Measurements from ENCODE around the gene ARHGEF10L.
"Not testable (repeated sequence)": the region's sequence is repeated elsewhere in the genome, so short reads cannot be mapped to it uniquely, and the experiment has no call there.

ARHGEF10L gene

DNA sequence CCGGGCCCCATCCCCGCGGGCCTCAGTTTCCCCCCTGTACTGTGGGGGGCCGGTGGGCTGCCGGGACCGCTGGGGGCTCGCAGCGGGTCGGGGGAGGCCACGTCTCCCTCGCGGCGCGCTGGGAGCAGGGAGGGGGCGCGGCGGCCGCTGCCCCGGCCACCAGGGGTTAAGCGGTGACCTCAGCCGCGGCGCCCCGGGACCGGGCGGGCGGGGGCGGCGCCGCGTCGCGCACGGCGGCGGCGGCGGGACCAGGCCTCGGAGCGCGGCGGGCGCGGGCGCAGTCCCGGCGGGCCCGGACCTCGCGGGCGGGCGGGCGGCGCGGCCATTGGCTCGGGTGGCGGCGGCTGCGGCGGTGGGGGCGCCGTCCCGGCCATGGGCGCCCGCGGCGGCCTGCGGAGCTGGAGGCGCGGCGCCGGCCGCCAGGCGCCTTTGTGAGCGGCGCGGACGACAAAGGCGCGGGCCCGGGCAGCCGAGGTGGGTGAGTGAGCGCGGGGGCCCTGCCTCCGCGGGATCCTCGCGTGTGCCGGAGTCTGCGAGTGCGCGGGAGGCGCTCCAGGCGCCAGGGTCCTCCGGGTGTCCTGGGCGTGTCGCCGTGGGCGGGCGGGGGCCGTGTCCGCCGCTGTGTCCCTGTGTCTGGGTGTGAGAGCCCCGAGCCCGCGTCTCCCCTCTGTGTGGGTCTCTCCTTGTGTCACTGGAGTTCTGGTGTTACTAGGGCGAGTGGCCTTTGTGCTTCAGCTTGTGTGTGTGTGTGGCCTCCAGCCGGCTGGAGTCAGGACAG is at the start of gene ARHGEF10L:
TSS of gene ARHGEF10L (plus strand) at position 222 of the 778 bp plus-strand sequence. CDS start 40,898 bp downstream, outside the sequence.
- ChIA-PET CTCF (interaction anchor here (0.9 to 3.2 kb wide), 4 partner anchors 8 to 72 kb away, joined by 3 to 10 read pairs (median 3); no protein-coding TSS in a partner anchor), POLR2A (no interaction called here)
- TF ChIP-seq, protein P1, sequence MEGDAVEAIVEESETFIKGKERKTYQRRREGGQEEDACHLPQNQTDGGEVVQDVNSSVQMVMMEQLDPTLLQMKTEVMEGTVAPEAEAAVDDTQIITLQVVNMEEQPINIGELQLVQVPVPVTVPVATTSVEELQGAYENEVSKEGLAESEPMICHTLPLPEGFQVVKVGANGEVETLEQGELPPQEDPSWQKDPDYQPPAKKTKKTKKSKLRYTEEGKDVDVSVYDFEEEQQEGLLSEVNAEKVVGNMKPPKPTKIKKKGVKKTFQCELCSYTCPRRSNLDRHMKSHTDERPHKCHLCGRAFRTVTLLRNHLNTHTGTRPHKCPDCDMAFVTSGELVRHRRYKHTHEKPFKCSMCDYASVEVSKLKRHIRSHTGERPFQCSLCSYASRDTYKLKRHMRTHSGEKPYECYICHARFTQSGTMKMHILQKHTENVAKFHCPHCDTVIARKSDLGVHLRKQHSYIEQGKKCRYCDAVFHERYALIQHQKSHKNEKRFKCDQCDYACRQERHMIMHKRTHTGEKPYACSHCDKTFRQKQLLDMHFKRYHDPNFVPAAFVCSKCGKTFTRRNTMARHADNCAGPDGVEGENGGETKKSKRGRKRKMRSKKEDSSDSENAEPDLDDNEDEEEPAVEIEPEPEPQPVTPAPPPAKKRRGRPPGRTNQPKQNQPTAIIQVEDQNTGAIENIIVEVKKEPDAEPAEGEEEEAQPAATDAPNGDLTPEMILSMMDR (IDR thresholded peaks at IDR 0.05; ENCODE audit: insufficient read depth, low read length, missing control alignments) = no peak
- no peak for DNase-seq (ENCODE audit: low read depth, low spot score)
- peak within 1 kb of the TSS; percentile 79 for H3K4me3 ChIP-seq (ENCODE audit: low read depth, low read length)

DNA sequence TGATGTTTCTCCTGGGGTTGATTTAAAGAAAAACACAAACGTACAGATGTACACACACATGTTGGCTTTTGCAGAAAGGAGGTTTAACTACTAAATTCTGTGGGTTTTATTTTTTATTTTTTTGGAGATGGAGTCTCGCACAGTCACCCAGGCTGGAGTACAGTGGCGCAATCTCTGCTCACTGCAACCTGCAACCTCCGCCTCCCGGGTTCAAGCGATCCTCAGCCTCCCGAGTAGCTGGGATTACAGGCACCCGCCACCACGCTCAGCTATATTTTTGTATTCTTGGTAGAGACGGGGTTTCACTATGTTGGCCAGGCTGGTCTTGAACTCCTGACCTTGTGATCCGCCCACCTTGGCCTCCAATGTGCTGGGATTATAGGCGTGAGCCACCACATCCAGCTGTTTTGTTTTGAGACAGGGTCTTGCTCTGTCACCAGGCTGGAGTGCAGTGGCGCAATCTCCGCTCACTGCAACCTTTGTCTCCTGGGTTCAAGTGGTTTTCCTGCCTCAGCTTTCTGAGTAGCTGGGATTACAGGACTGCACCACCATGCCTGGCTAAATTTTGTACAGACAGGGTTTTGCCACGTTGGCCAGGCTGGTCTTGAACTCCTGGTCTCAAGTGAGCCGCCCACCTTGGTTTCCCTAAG is 49.6 kb upstream of the ARHGEF10L start:
- DNase-seq (ENCODE audit: low read depth, low spot score); H3K4me3 ChIP-seq (ENCODE audit: low read depth, low read length); POLR2A ChIA-PET: not testable (repeated sequence)
- CTCF ChIA-PET = interaction anchor here (1.0 to 29.3 kb wide), 6 partner anchors 12 to 111 kb away, joined by 3 to 1054 read pairs (median 8); no protein-coding TSS in a partner anchor

- POLR2A ChIA-PET = not testable (repeated sequence)
These were observed 48.8 kb upstream of the ARHGEF10L start for GRCh38 chr1:17490667-17491066.

GRCh38 chr1:17494114-17494729 is 45.3 kb upstream of the ARHGEF10L start:
- POLR2A ChIA-PET = no interaction called here
- CTCF ChIA-PET = interaction anchor here (0.6 to 29.3 kb wide), 39 partner anchors 8 to 1081 kb away, joined by 3 to 1054 read pairs (median 4); no protein-coding TSS in a partner anchor
- DNase-seq (ENCODE audit: low read depth, low spot score) = no peak
- TF ChIP-seq, protein P1 (IDR thresholded peaks at IDR 0.05; ENCODE audit: insufficient read depth, low read length, missing control alignments) = peak; percentile 94
- H3K4me3 ChIP-seq (ENCODE audit: low read depth, low read length) = no peak overlapping the region

More at GRCh38 chr1:17490667-17491066, 48.8 kb upstream of the ARHGEF10L start:
- not testable (repeated sequence) for H3K4me3 ChIP-seq (ENCODE audit: low read depth, low read length); DNase-seq (ENCODE audit: low read depth, low spot score)
- CTCF ChIA-PET = interaction anchor here (1.0 to 29.3 kb wide), 5 partner anchors 11 to 1091 kb away, joined by 3 to 1054 read pairs (median 9); no protein-coding TSS in a partner anchor

- CTCF ChIA-PET = interaction anchor here (1.1 to 29.3 kb wide), 2 partner anchors 104 to 158 kb away, joined by 4 to 1054 read pairs; no protein-coding TSS in a partner anchor
- TF ChIP-seq, protein P1 (IDR thresholded peaks at IDR 0.05; ENCODE audit: insufficient read depth, low read length, missing control alignments) = no peak
- H3K4me3 ChIP-seq (ENCODE audit: low read depth, low read length) = no peak overlapping the region
- POLR2A ChIA-PET = no interaction called here
- no peak for DNase-seq (ENCODE audit: low read depth, low spot score)
These were observed 43.1 kb upstream of the ARHGEF10L start for GRCh38 chr1:17496419-17496818.

- TF ChIP-seq, protein P1 (IDR thresholded peaks at IDR 0.05; ENCODE audit: insufficient read depth, low read length, missing control alignments) = no peak
- no peak overlapping the region for H3K4me3 ChIP-seq (ENCODE audit: low read depth, low read length)
- DNase-seq (ENCODE audit: low read depth, low spot score) = no peak
- POLR2A ChIA-PET = no interaction called here
- CTCF ChIA-PET = interaction anchor here (29.3 kb wide), 1 partner anchor 102 kb away, joined by 1054 read pairs; no protein-coding TSS in a partner anchor
These were observed 41.3 kb upstream of the ARHGEF10L start for GRCh38 chr1:17498214-17498613.

Data from AG04449 (cell line).